Measurements from ENCODE around the gene OCA2.
"Not testable (repeated sequence)": the region's sequence is repeated elsewhere in the genome, so short reads cannot be mapped to it uniquely, and the experiment has no call there.

Gene OCA2

DNA sequence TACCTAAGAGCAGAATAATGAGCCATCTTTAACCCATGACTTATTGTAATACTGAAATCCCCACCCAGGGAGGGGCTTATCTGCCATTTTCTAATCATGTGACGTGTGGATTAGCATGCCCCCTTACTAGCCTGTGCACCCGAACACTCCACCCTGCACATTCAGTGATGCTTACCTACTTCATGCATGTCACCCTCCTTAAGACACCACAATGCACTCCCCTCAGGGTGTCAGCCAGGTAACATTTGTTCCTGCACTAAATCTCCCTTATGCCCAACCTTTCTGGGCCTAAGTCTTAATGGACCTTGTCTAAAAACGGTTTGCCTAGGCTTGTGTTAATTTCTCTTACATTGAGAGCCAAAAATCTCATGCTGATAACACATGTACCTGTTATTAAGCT is 336.6 kb downstream of the OCA2 start:
- DNase-seq = no peak

- DNase-seq = no peak
These were observed 342.1 kb downstream of the OCA2 start for GRCh38 chr15:27757052-27757451.

GRCh38 chr15:27752691-27753090 is 346.4 kb downstream of the OCA2 start:
- no peak for DNase-seq

DNA sequence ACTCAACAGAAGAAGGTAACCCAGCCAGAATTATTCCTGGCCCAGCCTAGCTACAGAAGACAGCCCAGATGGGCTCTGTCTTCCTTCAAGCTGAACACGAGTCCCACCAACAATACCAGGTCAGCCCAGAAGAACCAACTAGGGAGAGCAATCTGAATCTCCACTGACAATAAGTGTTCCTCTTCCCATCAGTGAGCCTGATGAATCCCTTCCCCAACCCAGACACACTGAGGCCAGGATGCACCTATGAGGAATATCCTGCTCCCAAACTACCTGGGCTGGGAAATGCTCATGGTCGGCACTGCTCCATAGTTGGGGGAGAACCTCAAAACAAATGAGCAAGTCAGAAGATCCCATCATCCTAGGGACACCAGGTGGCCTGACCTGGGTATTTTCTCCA is 351.1 kb downstream of the OCA2 start:
- no peak for DNase-seq

GRCh38 chr15:27746401-27746955 is 352.6 kb downstream of the OCA2 start:
- no peak for DNase-seq

GRCh38 chr15:27744641-27745040 is 354.5 kb downstream of the OCA2 start:
- DNase-seq = no peak

GRCh38 chr15:27743638-27744037 is 355.5 kb downstream of the OCA2 start:
- DNase-seq = no peak

DNA sequence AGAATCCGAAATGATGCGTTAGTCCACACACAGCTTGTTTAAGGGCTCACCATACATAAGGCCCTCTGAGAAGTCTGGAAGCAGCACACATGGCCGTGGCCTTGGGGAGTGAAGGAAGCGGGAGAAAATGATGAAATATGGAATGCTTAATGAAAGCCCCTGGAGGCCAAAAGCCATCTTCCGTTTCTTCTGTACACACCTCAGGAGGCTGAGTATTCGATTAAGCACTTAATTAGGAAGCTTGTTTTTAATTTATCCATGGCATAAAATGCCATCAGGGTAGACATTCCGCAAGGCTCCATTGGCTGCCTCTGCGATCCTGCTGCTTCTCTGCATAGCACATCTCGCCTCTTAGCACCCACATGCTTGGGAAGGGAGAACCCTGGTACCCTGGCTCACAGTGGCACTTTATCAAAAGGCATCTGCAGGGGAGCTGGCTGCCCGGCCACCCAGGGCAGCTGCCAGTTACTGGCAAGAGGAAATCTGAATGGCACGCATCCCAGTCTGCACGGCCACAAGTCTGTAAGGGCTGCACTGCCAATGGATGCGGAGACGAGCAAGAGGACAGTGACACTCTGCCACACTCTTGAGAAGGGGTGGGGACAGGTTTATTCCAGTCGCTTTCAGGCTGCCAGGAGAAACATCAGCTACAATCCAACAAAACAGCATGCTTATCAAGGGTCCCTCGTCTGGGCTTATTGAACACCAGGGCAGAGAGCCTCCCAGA is 356.2 kb downstream of the OCA2 start:
- no peak for DNase-seq

GRCh38 chr15:27741226-27741860 is 357.8 kb downstream of the OCA2 start:
- no peak for DNase-seq

- DNase-seq = no peak
These were observed 364.2 kb downstream of the OCA2 start for GRCh38 chr15:27734785-27735495.

DNA sequence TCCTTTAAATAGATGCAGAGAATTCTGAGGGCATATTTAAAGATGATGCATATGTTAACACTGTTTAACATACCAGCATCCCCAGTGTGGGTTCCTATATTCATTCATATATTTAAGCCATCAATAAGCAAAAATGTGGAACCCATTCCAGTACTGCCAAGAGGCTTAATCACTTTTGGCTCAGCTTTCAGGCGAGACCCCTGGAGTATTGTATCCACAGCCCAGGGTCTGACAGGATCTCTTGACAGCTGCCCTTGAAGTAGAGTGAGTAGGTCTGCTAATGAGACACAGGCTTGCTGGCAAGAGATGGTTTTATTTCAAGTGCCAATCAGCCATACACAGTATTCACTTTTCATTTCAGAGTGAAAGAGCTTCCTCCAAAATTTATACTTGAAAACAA is 367.3 kb downstream of the OCA2 start:
- no peak for DNase-seq

DNA sequence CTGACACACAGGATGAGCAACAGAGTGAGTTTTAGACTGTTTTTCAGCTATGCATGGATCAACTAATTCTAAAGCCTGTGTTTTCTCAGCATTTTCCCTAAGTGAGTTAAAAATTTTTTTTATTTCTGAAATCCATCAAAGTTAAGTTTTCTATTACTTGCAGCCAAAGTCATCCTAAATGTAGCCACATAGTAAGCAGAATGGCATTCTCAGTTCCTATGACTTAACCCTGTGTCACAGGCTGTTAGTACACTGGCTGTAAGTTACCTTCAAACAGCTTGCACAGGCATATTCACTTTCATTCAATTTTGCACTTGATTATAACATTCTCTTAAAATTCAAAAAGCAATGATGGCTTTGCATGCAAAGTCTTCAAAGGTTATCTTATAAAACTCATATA is 368.2 kb downstream of the OCA2 start:
- no peak for DNase-seq

DNA sequence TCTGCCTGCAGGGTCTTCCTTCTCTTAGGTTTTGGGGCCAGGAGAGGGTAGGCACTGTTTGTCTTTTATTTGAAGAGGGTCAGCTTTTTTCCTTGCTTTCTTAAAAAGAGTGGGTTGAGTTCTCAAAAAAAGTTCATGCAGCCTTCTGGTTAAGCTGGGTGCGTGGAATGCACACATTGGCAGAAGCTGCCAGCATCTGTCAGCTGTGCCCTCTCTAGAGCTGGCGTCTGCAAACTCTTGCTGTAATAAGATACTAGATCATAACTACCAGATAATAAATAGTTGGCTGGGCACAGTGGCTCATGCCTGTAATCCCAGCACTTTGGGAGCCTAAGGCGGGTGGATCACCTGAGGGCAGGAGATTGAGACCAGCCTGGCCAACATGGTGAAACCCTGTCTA is 373.4 kb downstream of the OCA2 start:
- DNase-seq = no peak

GRCh38 chr15:27723821-27724220 is 375.3 kb downstream of the OCA2 start:
- no peak for DNase-seq

DNA sequence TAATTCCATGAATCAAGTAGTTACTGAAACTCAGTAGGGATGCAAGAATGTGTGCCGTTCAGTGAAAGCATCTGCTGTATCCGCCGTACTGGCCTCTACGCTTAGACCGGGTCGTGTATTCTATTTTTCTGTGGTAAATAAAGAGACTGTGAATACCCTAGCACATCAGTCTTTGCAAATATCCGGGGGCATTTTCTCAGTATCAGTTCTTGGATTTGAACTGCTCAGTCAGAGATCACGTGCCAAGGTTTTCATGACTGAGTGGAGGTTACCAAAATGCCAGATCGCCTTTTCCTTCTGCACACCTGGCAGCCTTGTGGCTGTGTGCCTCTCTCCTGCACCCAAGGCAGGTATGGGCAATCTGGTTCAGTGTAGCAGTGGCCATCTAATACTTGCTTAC is 377.0 kb downstream of the OCA2 start:
- DNase-seq = no peak

- DNase-seq = no peak
These were observed 384.4 kb downstream of the OCA2 start for GRCh38 chr15:27714675-27715074.

- DNase-seq = not testable (repeated sequence)
These were observed 385.3 kb downstream of the OCA2 start for GRCh38 chr15:27713850-27714249.

DNA sequence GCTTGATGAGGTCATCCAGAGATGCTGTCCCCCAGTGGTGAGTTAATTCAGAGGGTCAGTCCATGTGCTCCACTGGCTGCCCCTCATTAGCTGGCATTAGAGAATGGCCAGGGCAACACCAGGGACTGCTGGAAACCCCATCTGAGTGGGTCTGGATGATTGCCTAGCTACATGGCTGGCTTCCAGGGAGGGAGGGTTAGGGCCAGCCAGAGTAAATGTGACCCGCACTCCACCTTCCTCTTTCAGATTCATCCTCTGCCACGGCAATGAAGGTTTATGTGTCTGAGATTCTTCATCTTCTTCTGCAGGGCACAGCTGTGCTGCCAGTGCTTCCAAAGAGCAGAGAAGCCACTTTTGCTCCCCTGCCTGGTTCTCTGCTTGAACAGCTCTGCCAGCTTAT is 391.9 kb downstream of the OCA2 start:
- no peak for DNase-seq

GRCh38 chr15:27706300-27706699 is 392.8 kb downstream of the OCA2 start:
- no peak for DNase-seq

DNA sequence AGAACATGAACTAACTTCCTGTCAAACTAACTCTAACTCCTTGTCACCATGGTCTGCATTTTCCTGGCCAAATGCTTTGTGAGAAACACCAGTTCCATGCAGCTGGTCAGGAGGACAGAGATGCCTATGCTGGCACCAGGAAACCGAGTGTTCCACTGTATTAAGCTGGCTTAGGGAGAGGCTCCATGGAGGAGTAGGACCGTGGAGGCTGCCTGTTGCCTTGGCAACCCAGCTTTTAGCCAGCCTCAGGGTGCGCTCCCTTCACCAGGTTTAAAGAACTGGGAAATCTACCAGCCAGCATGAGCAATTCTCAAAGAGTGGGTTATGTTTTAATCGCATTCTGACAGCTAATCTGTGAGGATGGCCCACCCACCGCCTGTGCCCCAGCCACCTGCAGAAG is 394.1 kb downstream of the OCA2 start:
- no peak for DNase-seq
